ENCODE results near the gene LAYN. TPM values are rescaled to one million over a fixed set of nuclear protein-coding genes. Genes with fewer than 3 reads are reported as not detected.

The LAYN gene
- polyA plus RNA-seq, 4 donors, result 2.4 to 9.9 (median 3.8) TPM; not detected in 1

- WGBS, 3 donors, result 74 to 86% (median 75%) methylated on average over 2 of the region's 2 CpGs
- H3K4me1 ChIP-seq (ENCODE audit: control insufficient read depth in 3 of 3, insufficient read depth in 2 of 3, low read depth in 1 of 3, low read length in 2 of 3), result no peaks in the 10 kb centered on the region
- H3K27ac ChIP-seq (ENCODE audit: low read depth in 1 of 3, low read length in 2 of 3), result no peak overlapping the region
- FAIRE-seq (no peak), DNase-seq (no peak)
- H3K27me3 ChIP-seq (ENCODE audit: control insufficient read depth in 3 of 3, insufficient read depth in 3 of 3, low read length in 3 of 3), result peaks cover 0 to 12% (median 0%) of the 10 kb centered on the region in 3 donors
- H3K9me3 ChIP-seq (ENCODE audit: control insufficient read depth in 2 of 2, insufficient read depth in 1 of 2, low read depth in 1 of 2, low read length in 1 of 2), result no peaks in the 10 kb centered on the region
- no peak overlapping the region for H3K4me3 ChIP-seq (ENCODE audit: low read depth in 1 of 3, low read length in 3 of 3)
- peaks cover 0 to 2% (median 0%) of the 10 kb centered on the region in 3 donors for H3K36me3 ChIP-seq (ENCODE audit: control insufficient read depth in 3 of 3, insufficient read depth in 2 of 3, low read depth in 1 of 3, low read length in 3 of 3)
These were observed 8.0 kb downstream of the LAYN start for GRCh38 chr11:111548525-111548924.

- peaks cover 0 to 7% (median 0%) of the 10 kb centered on the region in 3 donors for H3K27me3 ChIP-seq (ENCODE audit: control insufficient read depth in 3 of 3, insufficient read depth in 3 of 3, low read length in 3 of 3)
- no peaks in the 10 kb centered on the region for H3K36me3 ChIP-seq (ENCODE audit: control insufficient read depth in 3 of 3, insufficient read depth in 2 of 3, low read depth in 1 of 3, low read length in 3 of 3)
- FAIRE-seq (no peak), DNase-seq (no peak)
- H3K27ac ChIP-seq (ENCODE audit: low read depth in 1 of 3, low read length in 2 of 3), result no peak overlapping the region
- H3K4me1 ChIP-seq (ENCODE audit: control insufficient read depth in 3 of 3, insufficient read depth in 2 of 3, low read depth in 1 of 3, low read length in 2 of 3), result no peaks in the 10 kb centered on the region
- WGBS, 3 donors, result 81 to 85% (median 82%) methylated on average over 11 of the region's 11 CpGs
- H3K9me3 ChIP-seq (ENCODE audit: control insufficient read depth in 2 of 2, insufficient read depth in 1 of 2, low read depth in 1 of 2, low read length in 1 of 2), result no peaks in the 10 kb centered on the region
- no peak overlapping the region for H3K4me3 ChIP-seq (ENCODE audit: low read depth in 1 of 3, low read length in 3 of 3)
These were observed 8.8 kb downstream of the LAYN start for GRCh38 chr11:111549196-111549868.

GRCh38 chr11:111549869-111550203 lies 9.3 kb downstream of the LAYN start:
- Histone ChIP-seq H3K4me3 (ENCODE audit: low read depth in 1 of 3, low read length in 3 of 3) (no peak overlapping the region), H3K27me3 (ENCODE audit: control insufficient read depth in 3 of 3, insufficient read depth in 3 of 3, low read length in 3 of 3) (peaks cover 0 to 5% (median 0%) of the 10 kb centered on the region in 3 donors), H3K9me3 (ENCODE audit: control insufficient read depth in 2 of 2, insufficient read depth in 1 of 2, low read depth in 1 of 2, low read length in 1 of 2) (no peaks in the 10 kb centered on the region), H3K27ac (ENCODE audit: low read depth in 1 of 3, low read length in 2 of 3) (no peak overlapping the region), H3K36me3 (ENCODE audit: control insufficient read depth in 3 of 3, insufficient read depth in 2 of 3, low read depth in 1 of 3, low read length in 3 of 3) (no peaks in the 10 kb centered on the region), H3K4me1 (ENCODE audit: control insufficient read depth in 3 of 3, insufficient read depth in 2 of 3, low read depth in 1 of 3, low read length in 2 of 3) (no peaks in the 10 kb centered on the region)
- 53 to 67% (median 56%) methylated on average over 3 of the region's 3 CpGs for WGBS, 3 donors
- no peak for FAIRE-seq
- no peak for DNase-seq

GRCh38 chr11:111550258-111550657 lies 9.7 kb downstream of the LAYN start:
- FAIRE-seq, result no peak
- H3K4me3 ChIP-seq (ENCODE audit: low read depth in 1 of 3, low read length in 3 of 3), result no peak overlapping the region
- DNase-seq, result no peak
- no peaks in the 10 kb centered on the region for H3K4me1 ChIP-seq (ENCODE audit: control insufficient read depth in 3 of 3, insufficient read depth in 2 of 3, low read depth in 1 of 3, low read length in 2 of 3)
- no peak overlapping the region for H3K27ac ChIP-seq (ENCODE audit: low read depth in 1 of 3, low read length in 2 of 3)
- 82 to 85% (median 83%) methylated on average over 2 of the region's 2 CpGs for WGBS, 3 donors
- no peaks in the 10 kb centered on the region for H3K9me3 ChIP-seq (ENCODE audit: control insufficient read depth in 2 of 2, insufficient read depth in 1 of 2, low read depth in 1 of 2, low read length in 1 of 2)
- peaks cover 0 to 3% (median 0%) of the 10 kb centered on the region in 3 donors for H3K27me3 ChIP-seq (ENCODE audit: control insufficient read depth in 3 of 3, insufficient read depth in 3 of 3, low read length in 3 of 3)
- no peaks in the 10 kb centered on the region for H3K36me3 ChIP-seq (ENCODE audit: control insufficient read depth in 3 of 3, insufficient read depth in 2 of 3, low read depth in 1 of 3, low read length in 3 of 3)

- H3K36me3 ChIP-seq (ENCODE audit: control insufficient read depth in 3 of 3, insufficient read depth in 2 of 3, low read depth in 1 of 3, low read length in 3 of 3), result no peaks in the 10 kb centered on the region
- H3K27ac ChIP-seq (ENCODE audit: low read depth in 1 of 3, low read length in 2 of 3), result no peak overlapping the region
- H3K4me1 ChIP-seq (ENCODE audit: control insufficient read depth in 3 of 3, insufficient read depth in 2 of 3, low read depth in 1 of 3, low read length in 2 of 3), result no peaks in the 10 kb centered on the region
- DNase-seq, result no peak
- H3K9me3 ChIP-seq (ENCODE audit: control insufficient read depth in 2 of 2, insufficient read depth in 1 of 2, low read depth in 1 of 2, low read length in 1 of 2), result peaks cover 0 to 9% of the 10 kb centered on the region in 2 donors
- no peak for FAIRE-seq
- no peak overlapping the region for H3K4me3 ChIP-seq (ENCODE audit: low read depth in 1 of 3, low read length in 3 of 3)
- H3K27me3 ChIP-seq (ENCODE audit: control insufficient read depth in 3 of 3, insufficient read depth in 3 of 3, low read length in 3 of 3), result no peaks in the 10 kb centered on the region
These were observed 14.0 kb downstream of the LAYN start for GRCh38 chr11:111554532-111554931.

- no peak for FAIRE-seq
- Histone ChIP-seq H3K36me3 (ENCODE audit: control insufficient read depth in 3 of 3, insufficient read depth in 2 of 3, low read depth in 1 of 3, low read length in 3 of 3) (peaks cover 0 to 4% (median 0%) of the 10 kb centered on the region in 3 donors), H3K27me3 (ENCODE audit: control insufficient read depth in 3 of 3, insufficient read depth in 3 of 3, low read length in 3 of 3) (no peaks in the 10 kb centered on the region), H3K4me3 (ENCODE audit: low read depth in 1 of 3, low read length in 3 of 3) (no peak overlapping the region), H3K4me1 (ENCODE audit: control insufficient read depth in 3 of 3, insufficient read depth in 2 of 3, low read depth in 1 of 3, low read length in 2 of 3) (no peaks in the 10 kb centered on the region), H3K9me3 (ENCODE audit: control insufficient read depth in 2 of 2, insufficient read depth in 1 of 2, low read depth in 1 of 2, low read length in 1 of 2) (peaks cover 0 to 9% of the 10 kb centered on the region in 2 donors), H3K27ac (ENCODE audit: low read depth in 1 of 3, low read length in 2 of 3) (no peak overlapping the region)
- no peak for DNase-seq
These were observed 14.7 kb downstream of the LAYN start for GRCh38 chr11:111555255-111555654.

GRCh38 chr11:111557425-111558111 lies 17.0 kb downstream of the LAYN start:
- no peaks in the 10 kb centered on the region for H3K4me1 ChIP-seq (ENCODE audit: control insufficient read depth in 3 of 3, insufficient read depth in 2 of 3, low read depth in 1 of 3, low read length in 2 of 3)
- WGBS, 3 donors, result 68 to 95% (median 86%) methylated on average over 5 of the region's 5 CpGs
- FAIRE-seq (no peak), DNase-seq (no peak)
- H3K27me3 ChIP-seq (ENCODE audit: control insufficient read depth in 3 of 3, insufficient read depth in 3 of 3, low read length in 3 of 3), result no peaks in the 10 kb centered on the region
- H3K9me3 ChIP-seq (ENCODE audit: control insufficient read depth in 2 of 2, insufficient read depth in 1 of 2, low read depth in 1 of 2, low read length in 1 of 2), result peaks cover 0 to 9% of the 10 kb centered on the region in 2 donors
- no peak overlapping the region for H3K4me3 ChIP-seq (ENCODE audit: low read depth in 1 of 3, low read length in 3 of 3)
- peaks cover 0 to 4% (median 0%) of the 10 kb centered on the region in 3 donors for H3K36me3 ChIP-seq (ENCODE audit: control insufficient read depth in 3 of 3, insufficient read depth in 2 of 3, low read depth in 1 of 3, low read length in 3 of 3)
- peak overlapping the region in 2 of 3 donors; percentile 11 to 13 for H3K27ac ChIP-seq (ENCODE audit: low read depth in 1 of 3, low read length in 2 of 3)

- FAIRE-seq (no peak), DNase-seq (no peak)
- Histone ChIP-seq H3K4me1 (ENCODE audit: control insufficient read depth in 3 of 3, insufficient read depth in 2 of 3, low read depth in 1 of 3, low read length in 2 of 3) (no peaks in the 10 kb centered on the region), H3K9me3 (ENCODE audit: control insufficient read depth in 2 of 2, insufficient read depth in 1 of 2, low read depth in 1 of 2, low read length in 1 of 2) (peaks cover 0 to 9% of the 10 kb centered on the region in 2 donors), H3K4me3 (ENCODE audit: low read depth in 1 of 3, low read length in 3 of 3) (no peak overlapping the region), H3K36me3 (ENCODE audit: control insufficient read depth in 3 of 3, insufficient read depth in 2 of 3, low read depth in 1 of 3, low read length in 3 of 3) (peaks cover 0 to 4% (median 0%) of the 10 kb centered on the region in 3 donors), H3K27me3 (ENCODE audit: control insufficient read depth in 3 of 3, insufficient read depth in 3 of 3, low read length in 3 of 3) (no peaks in the 10 kb centered on the region), H3K27ac (ENCODE audit: low read depth in 1 of 3, low read length in 2 of 3) (no peak overlapping the region)
- 81 to 88% (median 87%) methylated on average over 11 of the region's 11 CpGs for WGBS, 3 donors
These were observed 19.4 kb downstream of the LAYN start for GRCh38 chr11:111559800-111560464.
